Measurements from ENCODE around the gene LLGL2. TPM values are rescaled to one million over a fixed set of nuclear protein-coding genes. Genes with fewer than 3 reads are reported as not detected.

The LLGL2 gene
- total and polyA plus RNA-seq, 10 of the 15 experiments (the other 5 are each of a cell fraction or from before 2014, with no cell fraction given), result 0.21 to 9.9 (median 4.5) TPM

DNA sequence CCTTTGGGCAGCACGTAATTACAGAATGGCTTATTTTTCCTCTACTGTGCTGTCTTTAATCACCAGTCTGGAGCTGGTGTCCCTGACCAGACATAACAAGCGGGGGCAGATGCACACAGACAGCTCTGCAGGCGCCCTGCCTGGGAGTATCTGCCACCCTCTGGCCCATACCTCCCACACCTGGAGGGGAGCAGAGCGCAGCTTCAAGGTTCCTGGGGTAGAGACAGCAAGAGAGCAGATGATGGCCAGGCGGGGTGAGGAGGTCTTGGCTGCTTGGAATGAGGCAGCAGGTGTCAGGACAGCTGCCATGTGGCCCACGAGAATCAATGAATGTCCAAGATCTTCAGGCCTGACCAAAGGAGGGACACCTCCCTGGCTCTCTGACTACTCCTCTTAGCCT, 45.2 kb upstream of the LLGL2 start:
- BruUV-seq (replicated peaks), result no TSS peak
- in situ Hi-C loops (cut with MboI) (no loop called here), intact Hi-C loops (cut with micrococcal nuclease; ENCODE audit: unreplicated experiment) (no loop called here)
- 54% methylated on average over 6 of the region's 6 CpGs for WGBS (ENCODE audit: insufficient coverage, insufficient replicate concordance, low lambda C conversion rate, missing lambda C conversion rate)
- ChIA-PET CTCF (no interaction called here), SMC1A (ENCODE audit: uncharacterized antibody, unreplicated experiment) (interaction anchor here (0.8 kb wide), 1 partner anchor 58 kb away, joined by 3 read pairs; no protein-coding TSS in a partner anchor), POLR2A (no interaction called here), RAD21 (ENCODE audit: unreplicated experiment) (no interaction called here)
- no peaks in the 10 kb centered on the region for H4K20me1 ChIP-seq (ENCODE audit: control insufficient read depth, insufficient read depth)
- H3K4me1 ChIP-seq (ENCODE audit: control insufficient read depth, insufficient read depth, low read length), result no peaks in the 10 kb centered on the region
- H2AFZ ChIP-seq (ENCODE audit: control insufficient read depth, low read depth, low read length), result no peak overlapping the region
- H3K27me3 ChIP-seq (replicated peaks in 1 of 2; ENCODE audit: control insufficient read depth in 2 of 2, insufficient read depth in 2 of 2, low read length in 1 of 2), result no peaks in the 10 kb centered on the region
- H3K79me2 ChIP-seq (ENCODE audit: control insufficient read depth, insufficient read depth, low read length), result no peaks in the 10 kb centered on the region
- H3K36me3 ChIP-seq (ENCODE audit: control insufficient read depth in 2 of 2, insufficient read depth in 2 of 2, low read length in 1 of 2), result peaks cover 3% of the 10 kb centered on the region in 2 experiments; a peak in 3 of 4 replicates
- ATAC-seq (no peak), FAIRE-seq (no peak), DNase-seq (ENCODE audit: low read depth, low spot score) (no peak)
- H3K9ac ChIP-seq (ENCODE audit: control insufficient read depth, insufficient read depth, low read length), result no peak overlapping the region
- no peak overlapping the region for H3K4me3 ChIP-seq
- TF ChIP-seq ZNF384 (IDR thresholded peaks at IDR 0.05; ENCODE audit: borderline replicate concordance, low read depth, low read length), result no peak
- no peak for TF ChIP-seq ASH2L (IDR thresholded peaks at IDR 0.05; ENCODE audit: borderline replicate concordance, low read depth)
- no peak for TF ChIP-seq PAX5 (IDR thresholded peaks at IDR 0.05; ENCODE audit: borderline replicate concordance, low read depth, low read length)
- no peak for TF ChIP-seq HDAC2 (IDR thresholded peaks at IDR 0.05)
- TF ChIP-seq FOXM1 (IDR thresholded peaks at IDR 0.05; ENCODE audit: low read depth, low read length), result no peak
- no peak for TF ChIP-seq IRF4 (IDR thresholded peaks at IDR 0.05; ENCODE audit: low read depth, low read length)
- TF ChIP-seq, protein P1, sequence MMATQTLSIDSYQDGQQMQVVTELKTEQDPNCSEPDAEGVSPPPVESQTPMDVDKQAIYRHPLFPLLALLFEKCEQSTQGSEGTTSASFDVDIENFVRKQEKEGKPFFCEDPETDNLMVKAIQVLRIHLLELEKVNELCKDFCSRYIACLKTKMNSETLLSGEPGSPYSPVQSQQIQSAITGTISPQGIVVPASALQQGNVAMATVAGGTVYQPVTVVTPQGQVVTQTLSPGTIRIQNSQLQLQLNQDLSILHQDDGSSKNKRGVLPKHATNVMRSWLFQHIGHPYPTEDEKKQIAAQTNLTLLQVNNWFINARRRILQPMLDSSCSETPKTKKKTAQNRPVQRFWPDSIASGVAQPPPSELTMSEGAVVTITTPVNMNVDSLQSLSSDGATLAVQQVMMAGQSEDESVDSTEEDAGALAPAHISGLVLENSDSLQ (IDR thresholded peaks at IDR 0.05), result no peak
- TF ChIP-seq, protein P2, sequence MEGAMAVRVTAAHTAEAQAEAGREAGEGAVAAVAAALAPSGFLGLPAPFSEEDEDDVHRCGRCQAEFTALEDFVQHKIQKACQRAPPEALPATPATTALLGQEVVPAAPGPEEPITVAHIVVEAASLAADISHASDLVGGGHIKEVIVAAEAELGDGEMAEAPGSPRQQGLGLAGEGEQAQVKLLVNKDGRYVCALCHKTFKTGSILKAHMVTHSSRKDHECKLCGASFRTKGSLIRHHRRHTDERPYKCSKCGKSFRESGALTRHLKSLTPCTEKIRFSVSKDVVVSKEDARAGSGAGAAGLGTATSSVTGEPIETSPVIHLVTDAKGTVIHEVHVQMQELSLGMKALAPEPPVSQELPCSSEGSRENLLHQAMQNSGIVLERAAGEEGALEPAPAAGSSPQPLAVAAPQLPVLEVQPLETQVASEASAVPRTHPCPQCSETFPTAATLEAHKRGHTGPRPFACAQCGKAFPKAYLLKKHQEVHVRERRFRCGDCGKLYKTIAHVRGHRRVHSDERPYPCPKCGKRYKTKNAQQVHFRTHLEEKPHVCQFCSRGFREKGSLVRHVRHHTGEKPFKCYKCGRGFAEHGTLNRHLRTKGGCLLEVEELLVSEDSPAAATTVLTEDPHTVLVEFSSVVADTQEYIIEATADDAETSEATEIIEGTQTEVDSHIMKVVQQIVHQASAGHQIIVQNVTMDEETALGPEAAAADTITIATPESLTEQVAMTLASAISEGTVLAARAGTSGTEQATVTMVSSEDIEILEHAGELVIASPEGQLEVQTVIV (IDR thresholded peaks at IDR 0.05; ENCODE audit: borderline replicate concordance, partially characterized antibody), result no peak
- TF ChIP-seq PAX8 (IDR thresholded peaks at IDR 0.05), result no peak
- TF ChIP-seq, protein P3, sequence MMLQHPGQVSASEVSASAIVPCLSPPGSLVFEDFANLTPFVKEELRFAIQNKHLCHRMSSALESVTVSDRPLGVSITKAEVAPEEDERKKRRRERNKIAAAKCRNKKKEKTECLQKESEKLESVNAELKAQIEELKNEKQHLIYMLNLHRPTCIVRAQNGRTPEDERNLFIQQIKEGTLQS (IDR thresholded peaks at IDR 0.05; ENCODE audit: borderline replicate concordance, extremely low read depth, low read depth, low read length), result no peak
- TF ChIP-seq, protein P4, sequence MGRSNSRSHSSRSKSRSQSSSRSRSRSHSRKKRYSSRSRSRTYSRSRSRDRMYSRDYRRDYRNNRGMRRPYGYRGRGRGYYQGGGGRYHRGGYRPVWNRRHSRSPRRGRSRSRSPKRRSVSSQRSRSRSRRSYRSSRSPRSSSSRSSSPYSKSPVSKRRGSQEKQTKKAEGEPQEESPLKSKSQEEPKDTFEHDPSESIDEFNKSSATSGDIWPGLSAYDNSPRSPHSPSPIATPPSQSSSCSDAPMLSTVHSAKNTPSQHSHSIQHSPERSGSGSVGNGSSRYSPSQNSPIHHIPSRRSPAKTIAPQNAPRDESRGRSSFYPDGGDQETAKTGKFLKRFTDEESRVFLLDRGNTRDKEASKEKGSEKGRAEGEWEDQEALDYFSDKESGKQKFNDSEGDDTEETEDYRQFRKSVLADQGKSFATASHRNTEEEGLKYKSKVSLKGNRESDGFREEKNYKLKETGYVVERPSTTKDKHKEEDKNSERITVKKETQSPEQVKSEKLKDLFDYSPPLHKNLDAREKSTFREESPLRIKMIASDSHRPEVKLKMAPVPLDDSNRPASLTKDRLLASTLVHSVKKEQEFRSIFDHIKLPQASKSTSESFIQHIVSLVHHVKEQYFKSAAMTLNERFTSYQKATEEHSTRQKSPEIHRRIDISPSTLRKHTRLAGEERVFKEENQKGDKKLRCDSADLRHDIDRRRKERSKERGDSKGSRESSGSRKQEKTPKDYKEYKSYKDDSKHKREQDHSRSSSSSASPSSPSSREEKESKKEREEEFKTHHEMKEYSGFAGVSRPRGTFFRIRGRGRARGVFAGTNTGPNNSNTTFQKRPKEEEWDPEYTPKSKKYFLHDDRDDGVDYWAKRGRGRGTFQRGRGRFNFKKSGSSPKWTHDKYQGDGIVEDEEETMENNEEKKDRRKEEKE (IDR thresholded peaks at IDR 0.05), result no peak
- H3K9me3 ChIP-seq (replicated peaks; ENCODE audit: control insufficient read depth, insufficient read depth, low read length), result no peaks in the 10 kb centered on the region
- no peak overlapping the region for H3K27ac ChIP-seq (ENCODE audit: control insufficient read depth, insufficient read depth)
- no peak overlapping the region for H3K4me2 ChIP-seq (ENCODE audit: control insufficient read depth, insufficient read depth)
